NCI-H2196 (cell line): ENCODE results near the gene GNAT3.

Experiments
- DNase-seq: peaks from one replicate; lab custom pipeline; 2025; ENCODE audit not compliant: unreplicated experiment; lab: John Stamatoyannopoulos, UW

GNAT3 gene

GRCh38 chr7:80511964-80512363 lies at the start of gene GNAT3:
Gene GNAT3, minus strand, starts transcription at chr7:80512064. Its CDS starts 138 bp downstream, at chr7:80511926.
- DNase-seq, result no peak

- DNase-seq, result no peak
Observed at GRCh38 chr7:80558116-80558515, 46.3 kb upstream of the GNAT3 start.

- DNase-seq, result no peak
Observed at GRCh38 chr7:80552031-80552694, 40.3 kb upstream of the GNAT3 start.

GRCh38 chr7:80550005-80550404 lies 38.1 kb upstream of the GNAT3 start:
- DNase-seq, result no peak

- no peak for DNase-seq
Observed at GRCh38 chr7:80548840-80549530, 37.1 kb upstream of the GNAT3 start.

GRCh38 chr7:80542398-80542797 lies 30.5 kb upstream of the GNAT3 start:
- no peak for DNase-seq

- DNase-seq, result no peak
Observed at GRCh38 chr7:80540836-80541235, 29.0 kb upstream of the GNAT3 start.

GRCh38 chr7:80537091-80537490 lies 25.2 kb upstream of the GNAT3 start:
- no peak for DNase-seq

GRCh38 chr7:80536426-80536825 lies 24.6 kb upstream of the GNAT3 start:
- DNase-seq, result no peak

GRCh38 chr7:80533287-80533686 lies 21.4 kb upstream of the GNAT3 start:
- no peak for DNase-seq

GRCh38 chr7:80532153-80532552 lies 20.3 kb upstream of the GNAT3 start:
- no peak for DNase-seq

- DNase-seq, result no peak
Observed at GRCh38 chr7:80530136-80530535, 18.3 kb upstream of the GNAT3 start.

- DNase-seq, result no peak
Observed at GRCh38 chr7:80529362-80529761, 17.5 kb upstream of the GNAT3 start.

- no peak for DNase-seq
Observed at GRCh38 chr7:80528689-80529088, 16.8 kb upstream of the GNAT3 start.

- DNase-seq, result no peak
Observed at GRCh38 chr7:80526472-80526871, 14.6 kb upstream of the GNAT3 start.

- DNase-seq, result no peak
Observed at GRCh38 chr7:80524693-80525092, 12.8 kb upstream of the GNAT3 start.

GRCh38 chr7:80521809-80522208 lies 9.9 kb upstream of the GNAT3 start:
- no peak for DNase-seq

GRCh38 chr7:80520199-80520598 lies 8.3 kb upstream of the GNAT3 start:
- DNase-seq, result no peak

GRCh38 chr7:80517282-80517747 lies 5.5 kb upstream of the GNAT3 start:
- DNase-seq, result no peak

- DNase-seq, result no peak
Observed at GRCh38 chr7:80515298-80515697, 3.4 kb upstream of the GNAT3 start.

- no peak for DNase-seq
Observed at GRCh38 chr7:80510021-80510420, 1.8 kb downstream of the GNAT3 start.

- no peak for DNase-seq
Observed at GRCh38 chr7:80508440-80508839, 3.4 kb downstream of the GNAT3 start.
